PC-3 (cell line): ENCODE measurements around the gene MEGF10.

Experiments used
- CTCF ChIP-seq: fragments of 300-600 bp; sonication (generic); conservative IDR thresholded peaks from 2 replicates; pipeline ENCODE4 v1.5.1; 2017; ENCODE audit warnings: antibody characterized with exemption, low read depth, mild to moderate bottlenecking, low read length
- EZH2 ChIP-seq: fragments of 300-600 bp; sonication (generic); IDR thresholded peaks from one replicate; pipeline ENCODE4 v1.6.1; 2017; ENCODE audit warnings: antibody characterized with exemption, mild to moderate bottlenecking, low read length; ENCODE audit not compliant: unreplicated experiment
- EZH2phosphoT487 ChIP-seq: fragments of 300-600 bp; sonication (generic); IDR thresholded peaks from 2 replicates; pipeline ENCODE4 v1.6.1; 2018; ENCODE audit warnings: mild to moderate bottlenecking, antibody characterized with exemption, low read length, borderline replicate concordance

- TF ChIP-seq CTCF (no peak), EZH2 (no peak), EZH2phosphoT487 (no peak)
These were observed 132.7 kb downstream of the MEGF10 start for GRCh38 chr5:127423173-127423798.
